NCI-H2029 treated with DMSO at 0.1 percent for 48 hours (cell line): Measurements from ENCODE around the gene CTNNA1.
"Not testable (repeated sequence)": the region's sequence is repeated elsewhere in the genome, so short reads cannot be mapped to it uniquely, and the experiment has no call there.

ENCODE experiments used
- DNase-seq: peaks from one replicate; lab custom pipeline; 2025; lab: John Stamatoyannopoulos, UW

Gene CTNNA1

GRCh38 chr5:138752951-138753793 lies at the start of gene CTNNA1:
Gene CTNNA1 (plus strand): TSS chr5:138753425. CDS start chr5:138781925, 28,500 bp downstream.
- DNase-seq, result peak; percentile 47

- not testable (repeated sequence) for DNase-seq
These were observed 49.4 kb upstream of the CTNNA1 start for GRCh38 chr5:138703777-138704176.

GRCh38 chr5:138705007-138705406 lies 48.2 kb upstream of the CTNNA1 start:
- DNase-seq, result no peak

- no peak for DNase-seq
These were observed 47.7 kb upstream of the CTNNA1 start for GRCh38 chr5:138705567-138705966.

- DNase-seq, result no peak
These were observed 46.4 kb upstream of the CTNNA1 start for GRCh38 chr5:138706655-138707480.

- DNase-seq, result no peak
These were observed 44.4 kb upstream of the CTNNA1 start for GRCh38 chr5:138708791-138709190.

- DNase-seq, result no peak
These were observed 44.0 kb upstream of the CTNNA1 start for GRCh38 chr5:138709202-138709601.

GRCh38 chr5:138711087-138711486 lies 42.1 kb upstream of the CTNNA1 start:
- no peak for DNase-seq

- DNase-seq, result no peak
These were observed 41.4 kb upstream of the CTNNA1 start for GRCh38 chr5:138711811-138712210.

- DNase-seq, result no peak
These were observed 40.9 kb upstream of the CTNNA1 start for GRCh38 chr5:138712324-138712723.

- DNase-seq, result no peak
These were observed 40.4 kb upstream of the CTNNA1 start for GRCh38 chr5:138712791-138713190.

GRCh38 chr5:138713247-138713646 lies 40.0 kb upstream of the CTNNA1 start:
- no peak for DNase-seq

GRCh38 chr5:138714694-138715093 lies 38.5 kb upstream of the CTNNA1 start:
- DNase-seq, result no peak

- not testable (repeated sequence) for DNase-seq
These were observed 37.2 kb upstream of the CTNNA1 start for GRCh38 chr5:138715931-138716432.

GRCh38 chr5:138716456-138716924 lies 36.7 kb upstream of the CTNNA1 start:
- DNase-seq, result peak; percentile 87

- DNase-seq, result no peak
These were observed 35.8 kb upstream of the CTNNA1 start for GRCh38 chr5:138717399-138717798.

GRCh38 chr5:138719811-138720210 lies 33.4 kb upstream of the CTNNA1 start:
- DNase-seq, result no peak

GRCh38 chr5:138720840-138721239 lies 32.4 kb upstream of the CTNNA1 start:
- peak; percentile 20 for DNase-seq

- DNase-seq, result no peak
These were observed 31.2 kb upstream of the CTNNA1 start for GRCh38 chr5:138721979-138722378.

GRCh38 chr5:138722544-138723177 lies 30.6 kb upstream of the CTNNA1 start:
- DNase-seq, result peak; percentile 91

GRCh38 chr5:138724470-138725146 lies 28.6 kb upstream of the CTNNA1 start:
- DNase-seq, result no peak
